ENCODE data around the gene FBXW8. TPM values are rescaled to one million over a fixed set of nuclear protein-coding genes. Genes with fewer than 3 reads are reported as not detected.

Gene FBXW8
- total RNA-seq, 1 donor from 2014 or later = 6.1 TPM

DNA sequence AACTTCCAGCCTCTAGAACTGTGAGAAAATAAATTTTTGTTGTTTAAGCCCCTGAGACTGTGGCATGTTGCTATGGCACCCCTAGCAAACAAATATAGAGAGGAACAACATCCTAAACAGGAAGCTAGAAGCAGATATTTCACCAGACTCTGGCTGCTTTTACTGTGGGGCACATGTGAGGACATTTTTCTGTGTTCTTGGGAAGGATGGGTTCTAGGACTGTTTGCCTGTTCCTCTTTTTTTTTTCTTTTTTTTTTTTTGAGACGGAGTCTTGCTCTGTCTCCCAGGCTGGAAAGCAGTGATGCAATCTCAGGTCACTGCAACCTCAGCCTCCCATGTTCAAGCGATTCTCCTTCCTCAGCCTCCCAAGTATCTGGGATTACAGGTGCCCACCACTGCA lies 25.3 kb upstream of the FBXW8 start:
- no peak for DNase-seq (ENCODE audit: low spot score)

DNA sequence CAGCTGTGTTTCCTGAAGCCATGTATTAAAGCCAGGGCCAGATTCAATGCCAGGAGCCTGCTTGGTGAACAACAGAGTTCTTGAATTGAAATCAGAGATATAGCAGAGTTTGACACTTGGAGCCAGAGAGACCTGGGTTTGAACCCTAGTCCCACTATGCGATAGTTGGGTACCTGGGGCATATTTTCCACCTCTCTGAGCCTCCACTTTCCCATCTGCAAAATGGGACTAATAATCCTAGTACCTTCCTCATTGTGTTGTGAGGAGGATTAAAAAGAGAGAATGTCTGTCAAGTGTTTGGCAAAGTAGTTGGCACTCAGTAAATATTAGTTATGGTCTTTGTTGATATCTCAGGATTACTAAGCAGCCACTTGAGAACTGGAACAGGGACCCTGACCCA lies 23.5 kb upstream of the FBXW8 start:
- no peak for DNase-seq (ENCODE audit: low spot score)
- no peak for ATAC-seq

More for the DNA sequence above, 25.3 kb upstream of the FBXW8 start:
- ATAC-seq = no peak

DNA sequence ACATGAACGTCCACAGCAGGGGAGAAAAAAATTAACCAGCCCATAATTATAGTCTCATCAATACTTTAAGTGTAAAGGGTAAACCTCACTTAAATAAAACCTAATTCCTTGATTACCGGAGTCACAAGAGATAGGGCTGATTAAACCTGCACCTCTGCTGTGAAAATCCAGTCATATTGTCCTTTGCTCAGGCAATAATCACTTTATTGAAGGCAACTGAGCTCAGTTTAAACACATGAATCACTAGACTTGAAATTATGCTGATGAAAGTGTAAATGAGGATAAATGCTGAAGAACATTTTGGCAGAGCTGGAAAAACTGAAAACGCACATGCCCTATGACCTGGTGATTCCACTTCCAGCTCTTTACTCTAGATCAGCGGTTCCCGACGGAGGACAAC lies 22.9 kb upstream of the FBXW8 start:
- DNase-seq (ENCODE audit: low spot score) = no peak
- no peak for ATAC-seq

DNA sequence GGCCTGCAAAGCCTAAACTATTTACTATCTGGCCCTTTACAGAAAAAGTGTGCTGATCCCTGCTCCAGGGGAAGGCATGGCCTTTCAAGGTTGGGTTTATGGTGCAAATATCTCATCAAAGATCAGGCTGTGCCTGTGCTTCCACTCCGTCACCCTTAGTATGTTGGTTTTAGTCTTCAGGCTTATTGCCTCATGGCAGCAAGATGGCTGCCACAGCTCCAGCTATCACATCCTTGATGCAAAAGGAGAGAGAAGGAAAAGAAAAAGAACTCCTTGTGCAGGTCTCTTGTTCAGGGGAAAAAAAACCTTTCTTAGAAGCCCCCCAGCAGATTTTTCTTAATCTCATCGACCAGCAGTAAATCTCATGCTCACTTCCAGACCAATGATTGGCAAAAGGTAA lies 20.4 kb upstream of the FBXW8 start:
- ATAC-seq = no peak
- no peak for DNase-seq (ENCODE audit: low spot score)

DNA sequence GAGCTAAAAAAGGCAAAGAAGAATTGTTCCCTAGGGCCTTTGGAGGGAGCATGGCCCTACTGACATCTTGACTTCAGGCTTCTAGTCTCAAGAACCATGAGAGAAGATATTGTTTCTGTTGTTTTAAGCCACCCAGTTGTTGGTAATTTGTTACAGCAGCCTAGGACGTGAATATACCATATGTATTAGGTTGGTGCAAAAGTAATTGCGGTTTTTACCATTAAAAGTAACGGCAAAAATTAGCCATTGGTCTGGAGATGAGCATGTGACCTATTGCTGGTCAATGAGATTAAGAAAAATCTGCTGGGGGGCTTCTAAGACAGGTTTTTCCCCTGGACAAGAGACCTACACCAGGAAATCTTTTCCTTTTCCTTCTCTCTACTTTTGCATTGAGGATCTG lies 19.7 kb upstream of the FBXW8 start:
- DNase-seq (ENCODE audit: low spot score) = no peak
- ATAC-seq = no peak

DNA sequence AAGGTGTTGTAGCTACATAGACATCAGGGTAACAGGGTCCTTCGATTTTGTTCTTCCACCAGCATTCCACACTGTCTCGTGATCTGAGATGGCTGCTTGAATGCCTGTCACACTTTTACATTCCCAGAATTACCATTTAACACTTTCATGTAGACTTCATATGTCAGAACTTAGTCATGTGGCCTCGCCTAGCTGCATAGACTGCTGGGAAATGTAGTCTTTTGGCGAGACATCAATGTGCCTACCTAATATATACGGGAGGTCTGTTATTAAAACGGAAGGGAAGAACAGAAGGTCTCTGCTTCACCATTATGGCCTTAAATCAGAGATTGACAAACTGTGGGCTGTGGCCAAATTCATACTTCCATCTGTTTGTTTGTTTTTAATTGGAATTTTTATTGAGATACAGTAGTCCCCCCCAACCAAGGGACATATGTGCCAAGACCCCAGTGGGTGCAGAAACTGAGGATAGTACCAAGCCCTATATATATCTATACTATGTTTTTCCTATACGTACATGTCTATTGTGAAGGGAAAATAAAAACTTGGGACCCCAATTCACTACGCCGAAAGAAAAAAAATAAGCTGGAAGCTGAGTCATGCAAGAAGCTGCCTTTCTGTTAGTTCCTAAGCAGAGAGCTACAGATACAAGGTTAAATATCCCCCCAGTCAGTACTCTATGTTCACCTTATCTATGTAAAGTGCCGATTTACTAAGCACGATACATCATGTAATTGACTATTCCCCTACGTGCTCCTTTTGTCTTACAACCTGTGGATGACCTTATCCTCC lies 18.2 kb upstream of the FBXW8 start:
- DNase-seq (ENCODE audit: low spot score) (no peak), ATAC-seq (no peak)

DNA sequence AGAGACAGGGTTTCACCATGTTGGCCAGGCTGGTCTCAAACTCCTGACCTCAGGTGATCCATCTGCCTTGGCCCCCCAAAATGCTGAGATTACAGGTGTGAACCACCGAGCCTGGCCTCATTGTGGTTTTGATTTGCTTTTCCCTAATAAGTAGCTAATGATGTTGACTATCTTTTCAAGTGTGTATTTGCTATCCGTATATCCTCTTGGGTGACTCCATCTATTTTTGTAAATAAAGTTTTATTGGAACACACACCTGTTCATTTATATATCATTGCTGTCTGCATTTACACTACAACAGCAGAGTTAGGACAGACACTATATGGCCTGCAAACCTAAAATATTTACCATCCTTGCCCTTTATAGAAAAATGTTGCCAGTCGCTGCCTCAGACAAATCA lies 15.8 kb upstream of the FBXW8 start:
- DNase-seq (ENCODE audit: low spot score) = no peak
- ATAC-seq = no peak

DNA sequence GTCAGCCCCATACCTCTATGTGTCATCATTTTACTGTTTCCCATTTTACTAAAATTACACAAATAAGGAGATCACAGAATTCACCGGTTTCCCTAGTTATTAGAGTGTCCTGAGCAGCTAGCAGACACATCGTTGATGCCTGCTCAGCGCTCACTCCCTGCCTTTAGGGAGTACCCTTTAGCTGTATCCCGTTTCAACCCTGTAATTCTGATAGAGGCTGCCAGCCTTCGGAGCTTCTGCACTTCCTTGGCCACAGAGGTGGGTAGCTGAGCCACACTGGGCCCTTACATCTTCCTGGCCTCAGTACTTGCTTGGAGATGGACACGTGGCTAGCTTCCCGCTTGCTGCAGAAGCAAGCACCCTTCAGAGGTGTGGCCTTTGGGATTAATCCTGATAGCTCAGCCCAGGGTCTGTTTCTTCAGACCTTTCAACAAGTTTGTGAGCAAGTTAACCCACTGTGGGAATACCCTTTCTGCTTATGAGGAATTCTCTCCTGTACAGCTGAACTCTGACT lies 14.3 kb upstream of the FBXW8 start:
- ATAC-seq (no peak), DNase-seq (ENCODE audit: low spot score) (no peak)

DNA sequence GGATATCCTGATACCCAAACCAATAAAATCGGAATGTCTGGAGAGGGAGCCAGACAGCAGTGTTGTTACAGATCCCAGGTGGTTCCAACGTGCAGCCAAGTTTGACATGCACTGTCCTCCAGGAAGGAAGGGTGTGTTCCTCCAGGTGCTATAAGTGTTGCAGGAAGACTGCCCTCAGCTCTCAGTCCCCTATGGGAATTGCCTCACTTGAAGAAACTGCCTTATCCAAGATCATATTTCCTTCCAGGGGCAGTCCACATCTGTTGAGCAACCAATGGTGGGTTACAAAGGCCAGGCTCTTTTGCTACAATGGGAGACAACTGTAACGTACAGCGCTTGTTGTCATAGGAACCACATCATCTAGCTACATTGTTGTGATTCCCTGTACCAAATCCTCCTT lies 13.3 kb upstream of the FBXW8 start:
- DNase-seq (ENCODE audit: low spot score) (no peak), ATAC-seq (no peak)

DNA sequence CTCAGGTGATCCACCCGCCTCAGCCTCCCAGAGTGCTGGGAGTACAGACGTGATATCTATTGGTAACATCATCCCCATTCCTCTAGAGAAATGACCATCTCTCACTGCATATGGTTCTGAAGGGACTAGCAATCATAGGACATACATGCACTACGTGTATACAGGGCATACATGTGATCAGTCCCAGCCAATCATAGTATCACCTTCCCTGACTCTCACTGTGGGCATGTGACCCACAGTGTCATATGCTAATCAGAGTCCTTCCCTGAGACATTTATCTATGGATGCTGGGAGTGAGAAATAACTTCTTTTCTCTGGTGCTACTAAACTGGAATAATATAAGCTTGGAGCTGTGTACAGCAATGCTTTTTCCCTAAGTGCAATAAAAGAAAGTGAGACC lies 12.1 kb upstream of the FBXW8 start:
- DNase-seq (ENCODE audit: low spot score) (no peak), ATAC-seq (no peak)

DNA sequence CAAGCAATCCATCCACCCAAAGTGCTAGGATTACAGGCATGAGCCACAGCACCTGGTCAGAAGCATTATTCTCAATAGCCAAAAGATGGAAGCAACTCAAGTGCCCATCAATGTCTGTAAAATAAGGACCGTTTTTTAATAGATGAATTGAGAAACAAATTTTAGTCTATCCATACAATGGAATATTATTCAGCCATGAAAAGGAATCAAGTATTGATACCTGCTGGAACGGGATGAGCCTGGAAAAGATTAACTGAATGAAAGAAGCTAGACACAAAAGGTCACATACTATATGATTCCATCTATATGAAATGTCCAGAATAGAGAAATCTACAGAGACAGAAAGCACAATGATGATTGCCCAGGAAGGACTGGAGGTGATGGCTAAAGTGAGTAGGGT lies 9.1 kb upstream of the FBXW8 start:
- no peak for ATAC-seq
- no peak for DNase-seq (ENCODE audit: low spot score)

DNA sequence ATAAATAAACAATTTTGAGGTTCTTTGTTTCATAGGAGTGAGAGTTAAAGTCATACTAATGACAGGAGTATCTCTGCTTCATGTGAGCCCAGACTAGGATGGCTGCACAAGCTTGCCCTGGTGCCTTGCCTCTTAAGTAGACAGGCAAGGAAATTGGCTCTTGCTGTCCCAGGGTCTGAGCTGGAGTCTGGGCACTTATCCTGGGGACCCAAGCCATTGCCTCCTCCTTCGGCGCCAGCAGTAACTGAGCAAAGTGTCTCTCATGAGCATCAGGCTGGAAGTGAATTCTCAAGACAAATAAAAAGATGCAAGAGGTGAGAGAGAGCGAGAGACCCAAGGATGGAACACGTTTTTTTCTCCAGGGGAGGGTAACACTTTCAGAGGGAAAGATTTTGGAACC lies 6.9 kb upstream of the FBXW8 start:
- DNase-seq (ENCODE audit: low spot score) = no peak
- no peak for ATAC-seq

DNA sequence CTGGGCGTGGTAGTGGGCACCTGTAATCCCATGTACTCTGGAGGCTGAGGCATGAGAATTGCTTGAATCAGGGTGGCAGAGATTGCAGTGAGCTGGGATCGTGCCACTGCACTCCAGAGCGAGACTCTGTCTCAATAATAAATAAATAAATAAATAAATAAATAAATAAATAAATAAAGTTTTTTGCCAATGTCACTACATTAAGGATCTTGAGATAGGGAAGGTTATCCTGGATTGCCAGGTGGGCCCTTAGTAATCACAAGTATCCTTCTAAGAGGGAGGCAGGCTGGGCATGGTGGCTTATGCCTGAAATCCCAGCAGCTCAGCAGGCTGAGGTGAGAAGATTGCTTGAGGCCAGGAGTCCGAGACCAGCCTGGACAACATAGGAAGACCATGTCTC lies 4.5 kb upstream of the FBXW8 start:
- DNase-seq (ENCODE audit: low spot score) = no peak
- no peak for ATAC-seq

DNA sequence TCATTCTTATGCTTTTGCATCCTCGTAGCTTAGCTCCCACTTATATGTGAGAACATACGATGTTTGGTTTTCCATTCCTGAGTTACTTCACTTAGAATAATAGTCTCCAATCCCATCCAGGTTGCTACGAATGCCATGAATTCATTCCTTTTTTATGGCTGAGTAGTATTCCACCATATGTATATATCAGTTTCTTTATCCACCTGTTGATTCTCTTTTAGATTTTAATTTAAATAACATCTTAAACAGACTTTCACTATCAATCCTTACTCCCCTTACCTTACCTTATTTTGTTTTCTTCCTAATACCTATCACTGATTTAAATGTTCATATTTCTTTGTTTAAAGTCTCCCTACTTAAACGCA lies 488 bp upstream of the FBXW8 start:
- DNase-seq (ENCODE audit: low spot score) (no peak), ATAC-seq (no peak)

DNA sequence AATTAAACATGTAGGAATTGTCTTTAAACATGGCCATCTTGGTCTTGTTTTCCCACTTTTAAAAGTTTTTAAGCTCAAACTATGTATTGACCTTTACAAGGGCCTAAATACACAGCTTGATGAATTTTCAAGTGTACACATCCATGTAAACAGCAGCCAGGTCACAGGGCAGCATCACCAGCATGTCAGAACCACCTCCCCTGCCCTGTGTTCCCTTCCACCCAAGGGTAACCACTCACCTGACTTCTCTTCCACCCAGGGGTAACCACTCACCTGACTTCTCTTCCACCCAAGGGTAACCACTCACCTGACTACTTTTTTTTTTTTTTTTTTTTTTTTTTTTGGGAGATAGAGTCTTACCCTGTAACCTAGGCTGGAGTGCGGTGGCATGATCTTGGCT lies 4.6 kb downstream of the FBXW8 start:
- ATAC-seq (no peak), DNase-seq (ENCODE audit: low spot score) (no peak)

DNA sequence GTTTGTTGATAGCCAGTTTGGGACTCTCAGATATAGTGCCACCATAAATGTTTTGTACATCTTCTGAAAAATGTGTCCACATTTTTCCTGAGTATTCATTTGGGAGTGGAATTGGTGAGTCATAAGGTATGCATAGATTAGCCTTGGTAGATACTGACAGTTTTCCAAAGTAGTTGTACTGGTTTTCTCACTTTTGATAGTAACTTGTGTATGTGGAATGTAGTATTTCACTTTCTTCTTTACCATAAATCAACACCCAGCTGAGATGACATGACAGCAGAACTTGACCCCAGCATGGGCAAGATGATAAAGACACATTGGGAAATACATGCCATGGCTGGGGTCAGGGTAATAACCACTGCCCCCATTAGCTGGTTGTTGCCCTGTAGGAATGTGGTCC lies 5.4 kb downstream of the FBXW8 start:
- ATAC-seq (no peak), DNase-seq (ENCODE audit: low spot score) (no peak)

DNA sequence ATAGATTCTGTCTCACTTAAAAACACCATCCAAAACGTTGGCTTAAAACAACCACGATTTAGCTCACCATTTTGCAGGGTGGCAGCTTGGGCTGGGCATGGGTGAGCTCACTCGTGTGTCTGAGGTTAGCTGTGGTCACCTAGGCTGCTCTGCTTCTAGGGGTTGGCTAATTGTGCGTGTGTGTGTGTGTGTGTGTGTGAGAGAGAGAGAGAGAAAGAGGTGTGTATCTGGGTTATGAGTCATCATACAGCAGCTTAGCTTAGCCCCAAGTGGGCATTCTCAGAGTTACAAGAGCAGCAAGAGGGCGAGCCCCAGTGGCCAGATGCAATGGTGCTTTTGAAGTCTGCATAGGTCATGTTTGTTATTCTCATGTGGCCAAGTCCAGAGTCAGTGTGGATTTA lies 6.0 kb downstream of the FBXW8 start:
- DNase-seq (ENCODE audit: low spot score) (no peak), ATAC-seq (peak; percentile 41)

DNA sequence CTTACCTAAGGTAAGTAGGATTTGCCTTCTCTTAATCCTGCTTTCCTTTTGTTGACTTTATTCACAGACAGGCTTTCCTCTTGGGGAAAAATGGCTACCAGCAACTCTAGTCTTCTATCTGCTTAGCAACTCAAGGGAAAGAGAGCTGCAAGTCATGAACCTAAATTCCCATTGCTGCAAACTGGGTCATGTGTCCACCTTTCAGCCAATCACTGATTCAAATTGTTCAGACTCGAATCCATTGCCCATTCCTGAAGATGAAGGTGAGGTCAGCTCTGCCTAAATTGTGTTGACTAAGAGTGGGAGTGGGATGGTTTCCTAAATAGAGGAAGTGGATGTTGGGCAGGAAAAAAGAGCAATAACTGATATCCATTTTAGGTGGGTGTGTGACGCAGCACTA lies 7.7 kb downstream of the FBXW8 start:
- DNase-seq (ENCODE audit: low spot score) = no peak
- no peak for ATAC-seq

DNA sequence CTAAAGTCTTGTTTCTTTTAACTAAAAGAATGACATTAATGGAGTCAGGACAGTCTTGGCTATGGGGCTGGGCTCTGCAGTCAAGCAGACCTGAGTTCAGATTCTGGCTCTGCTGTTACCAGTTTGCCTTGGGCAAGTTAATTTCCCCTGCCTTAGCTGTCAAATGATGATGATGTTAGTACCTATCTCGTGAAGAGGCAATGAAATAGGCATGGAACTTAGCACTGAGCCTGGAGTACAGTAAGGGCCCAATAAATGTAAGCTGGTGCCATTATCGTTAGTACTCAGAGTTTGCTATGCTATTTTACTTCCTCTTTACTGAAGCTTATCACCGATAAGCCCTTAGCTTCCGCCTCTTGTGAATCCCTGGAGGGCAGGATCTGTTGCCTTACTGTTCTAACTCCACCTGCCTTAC lies 8.5 kb downstream of the FBXW8 start:
- DNase-seq (ENCODE audit: low spot score) (no peak), ATAC-seq (no peak)

DNA sequence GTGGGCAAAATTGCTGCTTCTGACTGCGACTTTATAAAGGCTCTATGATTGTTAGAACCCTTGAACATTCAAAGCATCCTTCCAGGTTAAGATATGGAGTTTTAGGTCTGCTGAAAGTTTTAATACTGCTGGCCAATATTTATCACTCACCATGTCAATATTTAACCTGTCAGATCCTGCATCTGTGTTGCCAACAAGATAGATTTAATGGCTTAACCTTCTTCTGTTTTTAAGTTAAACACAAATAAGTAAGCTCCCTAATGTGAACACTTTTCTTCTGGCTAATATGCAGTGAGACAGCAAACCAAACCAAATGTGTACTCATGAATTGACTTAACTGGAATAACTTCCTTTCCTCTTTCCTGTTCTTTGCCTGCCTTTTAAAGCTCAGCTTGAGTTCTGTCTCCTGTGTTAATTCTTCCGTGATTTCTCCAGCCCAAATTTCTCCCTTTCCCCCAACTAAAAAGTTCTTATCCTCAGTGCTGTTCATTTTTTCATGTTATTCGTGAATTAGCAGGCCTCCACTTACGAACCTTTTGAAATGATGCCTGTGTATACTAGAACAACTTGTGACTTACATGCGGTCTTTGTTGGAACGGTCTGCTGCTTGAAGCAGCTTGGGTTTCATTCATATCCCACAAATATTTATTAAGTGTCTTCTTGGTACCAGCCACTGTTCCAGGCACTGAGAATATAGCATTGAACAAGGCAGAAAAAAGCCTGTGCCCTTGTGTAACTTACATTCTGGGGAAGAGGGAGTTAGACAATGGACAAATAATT lies 9.1 kb downstream of the FBXW8 start:
- peak; percentile 26 for ATAC-seq
- no peak for DNase-seq (ENCODE audit: low spot score)

DNA sequence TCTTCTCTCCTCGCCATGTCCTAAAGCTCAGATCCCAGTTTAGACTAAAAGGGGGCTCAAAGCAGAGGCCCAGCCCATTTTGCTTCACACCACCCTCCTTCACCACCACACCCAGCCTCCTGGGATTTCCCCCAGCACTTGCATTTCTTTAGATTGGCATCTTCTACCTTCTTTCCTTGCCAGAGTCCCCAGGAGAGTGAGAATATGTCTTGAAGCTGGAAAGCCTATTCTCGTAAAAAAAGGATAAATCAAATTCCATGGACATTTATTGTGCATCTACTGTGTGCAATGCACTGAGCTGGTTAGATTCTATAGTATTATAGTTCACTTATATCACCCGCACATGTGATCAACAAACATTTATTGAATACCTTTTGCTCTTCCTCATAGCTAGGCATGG lies 10.2 kb downstream of the FBXW8 start:
- DNase-seq (ENCODE audit: low spot score) = no peak
- no peak for ATAC-seq

DNA sequence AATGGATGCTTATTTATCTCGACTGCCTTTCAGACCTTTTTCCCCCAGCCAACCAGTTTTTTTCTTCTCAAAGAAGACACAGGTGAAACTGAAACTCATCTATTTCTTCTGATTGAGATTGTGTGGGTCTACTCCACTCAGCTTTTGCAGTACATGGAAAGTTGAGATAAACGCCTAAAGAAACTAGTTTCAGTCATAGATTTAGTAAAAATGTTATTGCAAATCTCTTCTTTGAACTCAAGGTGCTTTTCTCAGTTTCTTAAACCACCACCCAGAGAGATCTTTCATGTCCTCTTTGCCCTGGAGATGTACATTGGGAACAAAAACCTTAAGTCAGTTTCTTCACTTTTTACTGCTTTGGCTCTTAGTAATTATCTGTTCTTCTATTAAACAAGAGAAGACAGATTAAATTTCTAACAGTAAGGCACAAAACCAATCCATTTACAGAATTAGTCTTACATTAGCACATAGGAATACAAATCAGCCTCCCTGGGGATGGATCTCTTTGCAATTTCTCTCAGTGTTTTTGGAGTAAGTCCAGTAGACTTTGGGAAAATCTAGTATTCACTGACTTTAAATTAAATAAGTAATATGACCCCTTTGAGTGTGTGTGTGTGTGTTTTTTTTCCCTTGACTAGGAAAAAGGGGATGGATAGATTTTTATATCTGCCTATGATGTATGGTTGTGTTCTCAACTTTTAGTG lies 11.6 kb downstream of the FBXW8 start:
- DNase-seq (ENCODE audit: low spot score) (no peak), ATAC-seq (no peak)

Data from left lobe of liver (tissue), 2 donors.